K562 (cell line): ENCODE results near the gene ZNF362. TPM values are rescaled to one million over a fixed set of nuclear protein-coding genes. Genes with fewer than 3 reads are reported as not detected.

Experiments
- ATAC-seq: fragments of 200-7000 bp; cut with Tn5 transposase; 3 replicates; pipeline ENCODE4 v1.9.1; 2020; ENCODE audit warnings: moderate library complexity
- BruUV-seq: library from RNA; stranded (reverse); fragments of 400-500 nt; replicated peaks from 2 replicates; lab custom pipeline; 2021; lab: Mats Ljungman, UMichigan
- CTCF ChIA-PET: fragments of 300-600 bp; formaldehyde crosslinking; extraction: SDS; loops from one replicate; lab custom pipeline; 2021; ENCODE audit warnings: low intra/inter-chr PET ratio; lab: Yijun Ruan, JAX
- POLR2A ChIA-PET: fragments of 300-600, 350-650 bp; sonication (Branson Sonifier 250); formaldehyde crosslinking; extraction: SDS; loops from one replicate; lab custom pipeline; 2021; ENCODE audit warnings: antibody characterized with exemption, inconsistent platforms; lab: Yijun Ruan, JAX
- DNase-seq, 4 experiments: peaks; one replicate each; pipeline versions ENCODE4 v3.0.0 to v3.0.0-alpha.2; 2011 to 2018; ENCODE audit warnings: low spot score in 3 of 4, mixed read lengths in 3 of 4; ENCODE audit errors: extremely low read depth in 1 of 4
- FAIRE-seq: peaks from 2 replicates; lab custom pipeline; 2011; peaks lifted over from hg19 to GRCh38; lab: Jason Lieb, UNC
- H2AFZ ChIP-seq: 2 replicates; pipeline ENCODE4 v1.6.0; 2011; ENCODE audit warnings: low read depth, low read length, control low read depth, inconsistent platforms
- H3K27ac ChIP-seq: fragments of 200-600 bp; 3 replicates; pipeline ENCODE4 v1.8.0; 2011; ENCODE audit warnings: low read depth, mild to moderate bottlenecking, control low read depth, inconsistent platforms, low read length, moderate library complexity, mixed read lengths; ENCODE audit errors: extremely low read depth
- H3K27me3 ChIP-seq, 2 experiments: fragments of 300-600 bp in 1 of 2; 2 replicates in 1 of 2; 3 replicates in 1 of 2; pipeline versions ENCODE4 v1.6.0 to v1.8.0; 2011; ENCODE audit warnings: inconsistent platforms in 2 of 2, low read length in 2 of 2, mild to moderate bottlenecking in 1 of 2, mixed read lengths in 1 of 2, moderate library complexity in 1 of 2; ENCODE audit not compliant: control insufficient read depth in 2 of 2, insufficient read depth in 2 of 2
- H3K36me3 ChIP-seq: fragments of 300-600 bp; 3 replicates; pipeline ENCODE4 v1.8.0; 2011; ENCODE audit warnings: mild to moderate bottlenecking, low read length, inconsistent platforms; ENCODE audit not compliant: control insufficient read depth, insufficient read depth
- H3K4me1 ChIP-seq, 2 experiments: fragments of 200-600 bp in 1 of 2; replicated peaks in 1 of 2; 2 replicates in 1 of 2; 3 replicates in 1 of 2; pipeline versions ENCODE4 v1.5.1 to v1.8.0; 2011; ENCODE audit warnings: inconsistent platforms in 2 of 2, low read length in 2 of 2, mild to moderate bottlenecking in 1 of 2, mixed read lengths in 1 of 2, moderate library complexity in 1 of 2; ENCODE audit not compliant: control insufficient read depth in 2 of 2, insufficient read depth in 2 of 2
- H3K4me2 ChIP-seq: 2 replicates; pipeline ENCODE4 v1.6.1; 2011; ENCODE audit warnings: low read length, control low read depth, inconsistent platforms, mixed read lengths; ENCODE audit not compliant: insufficient read depth
- H3K4me3 ChIP-seq: fragments of 200-600 bp; sonication (generic), shearing (Covaris generic); 2 replicates; pipeline ENCODE4 v1.5.1; 2016; ENCODE audit warnings: control low read depth, inconsistent platforms
- H3K79me2 ChIP-seq: fragments of 200-600 bp; 3 replicates; pipeline ENCODE4 v1.8.0; 2011; ENCODE audit warnings: low read length, inconsistent platforms; ENCODE audit not compliant: control insufficient read depth, insufficient read depth
- H3K9ac ChIP-seq, 2 experiments: 2 replicates each; pipeline versions ENCODE4 v1.6.0 to v1.6.1; 2011; ENCODE audit warnings: low read depth in 2 of 2, low read length in 2 of 2, control low read depth in 1 of 2, inconsistent platforms in 1 of 2, mild to moderate bottlenecking in 1 of 2, mixed read lengths in 1 of 2; ENCODE audit not compliant: insufficient read depth in 1 of 2
- H3K9me1 ChIP-seq: one replicate; pipeline ENCODE4 v1.6.0; 2011; ENCODE audit warnings: inconsistent platforms, mild to moderate bottlenecking, low read length, moderate library complexity; ENCODE audit not compliant: control insufficient read depth, insufficient read depth
- H3K9me3 ChIP-seq: replicated peaks from 2 replicates; pipeline ENCODE4 v1.5.1; 2011; ENCODE audit warnings: low read depth, low read length, inconsistent platforms; ENCODE audit not compliant: control insufficient read depth, insufficient read depth
- H4K20me1 ChIP-seq: replicated peaks from 2 replicates; pipeline ENCODE4 v1.6.1; 2011; ENCODE audit warnings: low read length, inconsistent platforms, mixed read lengths; ENCODE audit not compliant: control insufficient read depth, insufficient read depth
- DIDO1 ChIP-seq: fragments of 450-650 bp; IDR thresholded peaks from 2 replicates; pipeline ENCODE4 v1.6.1; 2016; ENCODE audit warnings: low read depth, missing biosample characterization, missing genetic modification characterization
- DNMT1 ChIP-seq: fragments of 450-650 bp; IDR thresholded peaks from 2 replicates; pipeline ENCODE4 v1.6.1; 2016; ENCODE audit warnings: antibody characterized with exemption, mild to moderate bottlenecking
- FOXP4 ChIP-seq: sonication (generic); formaldehyde crosslinking; IDR thresholded peaks from 2 replicates; pipeline ENCODE4 v1.8.0; 2022; ENCODE audit warnings: mild to moderate bottlenecking, missing genetic modification reagents, borderline replicate concordance
- HCFC1 ChIP-seq: IDR thresholded peaks from 2 replicates; pipeline ENCODE4 v1.6.1; 2012; ENCODE audit warnings: low read depth, low read length, improper control_type of control experiment
- HDAC2 ChIP-seq: fragments of 450-650 bp; IDR thresholded peaks from 2 replicates; pipeline ENCODE4 v1.6.1; 2016; ENCODE audit warnings: mild to moderate bottlenecking
- HDAC3 ChIP-seq: fragments of 450-650 bp; IDR thresholded peaks from 2 replicates; pipeline ENCODE4 v1.6.1; 2018; ENCODE audit warnings: borderline replicate concordance, mild to moderate bottlenecking, moderate library complexity; ENCODE audit not compliant: partially characterized antibody
- HEY1 ChIP-seq: fragments of 250-450 bp; sonication (Bioruptor Pico); IDR thresholded peaks from 2 replicates; pipeline ENCODE4 v1.5.0; 2020; ENCODE audit warnings: mild to moderate bottlenecking, moderate library complexity, borderline replicate concordance
- HNRNPL ChIP-seq: fragments of 200-400 bp; formaldehyde crosslinking; IDR thresholded peaks from 2 replicates; pipeline ENCODE4 v1.6.1; 2017; ENCODE audit warnings: low read depth, mild to moderate bottlenecking, low read length
- HNRNPLL ChIP-seq: fragments of 200-400 bp; formaldehyde crosslinking; IDR thresholded peaks from 2 replicates; pipeline ENCODE4 v1.6.1; 2017; ENCODE audit warnings: low read length, low read depth, mild to moderate bottlenecking; ENCODE audit not compliant: poor library complexity, severe bottlenecking
- LCOR ChIP-seq: sonication (generic); formaldehyde crosslinking; IDR thresholded peaks from 2 replicates; pipeline ENCODE4 v1.8.0; 2022; ENCODE audit warnings: mild to moderate bottlenecking, missing genetic modification reagents
- MTF1 ChIP-seq: fragments of 250-450 bp; sonication (Bioruptor Pico); IDR thresholded peaks from 2 replicates; pipeline ENCODE4 v1.9.0; 2021; ENCODE audit warnings: moderate library complexity, mild to moderate bottlenecking, inconsistent platforms, borderline replicate concordance
- NFXL1 ChIP-seq: fragments of 450-650 bp; formaldehyde crosslinking; IDR thresholded peaks from 2 replicates; pipeline ENCODE4 v1.4.0; 2021; ENCODE audit warnings: mild to moderate bottlenecking
- RBM25 ChIP-seq: fragments of 200-400 bp; formaldehyde crosslinking; IDR thresholded peaks from 2 replicates; pipeline ENCODE4 v1.6.1; 2018; ENCODE audit warnings: low read length, low read depth, moderate library complexity; ENCODE audit not compliant: severe bottlenecking
- SIN3A ChIP-seq, 2 experiments: fragments of 150-350 bp in 1 of 2; IDR thresholded peaks; 2 replicates each; pipeline ENCODE4 v1.6.1; 2011 to 2016; ENCODE audit warnings: borderline replicate concordance in 2 of 2, low read depth in 2 of 2, low read length in 2 of 2, mild to moderate bottlenecking in 2 of 2, moderate library complexity in 2 of 2; ENCODE audit not compliant: control insufficient read depth in 1 of 2
- ZBTB2 ChIP-seq: fragments of 450-650 bp; IDR thresholded peaks from 2 replicates; pipeline ENCODE4 v1.6.1; 2016; ENCODE audit warnings: antibody characterized with exemption
- ZNF3 ChIP-seq: fragments of 250-450 bp; sonication (Bioruptor Pico); IDR thresholded peaks from 2 replicates; pipeline ENCODE4 v1.5.0; 2021; ENCODE audit warnings: mild to moderate bottlenecking, moderate library complexity
- WGBS: fragments of 100-300 bp; shearing (Covaris generic); methylation state at CpG from one replicate; pipeline ENCODE4 v1.1.6; 2016; ENCODE audit warnings: low coverage, mixed read lengths; ENCODE audit not compliant: insufficient coverage; ENCODE audit errors: missing lambda C conversion rate; 5-methylcytosine and 5-hydroxymethylcytosine counted together
- in situ Hi-C: fragments of 300-500 bp; cut with MboI; formaldehyde crosslinking; loops from 4 replicates; pipeline ENCODE4 v1.15.0; 2018; ENCODE audit warnings: inconsistent platforms, mixed read lengths
- intact Hi-C: fragments of 100-400 bp; cut with micrococcal nuclease; formaldehyde crosslinking; loops from 2 replicates; pipeline ENCODE4 v1.14.2; 2022
- polyA plus RNA-seq, 8 experiments: library from polyadenylated mRNA; depleted of rRNA in 4 of 8; stranded (reverse) in 5 of 8; unstranded in 3 of 8; fragments of >200 nt; fragmentation: Nextera tagmentation in 2 of 8; fragmentation: Illumina TruSeq in 1 of 8; extraction: Ambion mirVana in 2 of 8; extraction: Trizol in 1 of 8; gene quantifications; 2 replicates each; pipeline versions ENCODE4 v1.2.1 to v1.2.3, GENCODE V29; 2011 to 2014; ENCODE audit warnings: inconsistent platforms in 1 of 8, missing spikeins in 1 of 8
- total RNA-seq, 7 experiments: library from RNA; depleted of rRNA in 6 of 7; stranded (reverse); fragments of >200 nt in 6 of 7; fragmentation: Illumina TruSeq in 2 of 7; extraction: Trizol in 2 of 7; gene quantifications; 2 replicates each; pipeline versions ENCODE4 v1.2.1 to v1.2.3, GENCODE V29; 2011 to 2021; ENCODE audit warnings: low replicate concordance in 1 of 7

Gene ZNF362
- total and polyA plus RNA-seq, 9 of the 15 experiments (the other 6 are each of a cell fraction or from before 2014, with no cell fraction given): 0.01 to 1.1 (median 0.35) TPM; not detected in 1

DNA sequence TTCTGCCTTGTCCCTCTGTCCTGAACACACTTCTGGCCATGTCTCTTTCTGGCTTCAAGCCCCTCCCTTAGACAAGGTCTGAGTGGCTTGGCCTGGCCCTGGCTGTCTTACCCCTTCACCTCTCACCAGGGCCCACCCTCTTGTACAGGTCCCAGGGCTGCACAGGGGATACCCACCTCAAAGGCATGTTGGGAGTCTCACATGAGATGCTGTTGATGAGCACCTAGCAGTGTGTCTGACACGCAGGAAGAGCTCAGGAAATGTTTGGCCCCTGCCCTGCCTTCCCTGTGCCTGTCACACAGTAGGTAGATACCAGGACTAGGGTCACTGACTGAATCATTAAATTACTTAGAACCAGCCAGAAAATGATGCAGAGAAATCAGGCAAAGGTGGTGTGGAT lies 16.6 kb downstream of the ZNF362 start:
- Histone ChIP-seq H3K4me3 (no peak overlapping the region), H3K27ac (no peak overlapping the region), H3K27me3 (peaks cover 4 to 49% of the 10 kb centered on the region in 2 experiments; a peak in 4 of 5 replicates), H3K36me3 (no peaks in the 10 kb centered on the region), H2AFZ (no peak overlapping the region), H4K20me1 (peaks cover 7% of the 10 kb centered on the region; the same call in 1 of the 2 replicates), H3K9me3 (no peaks in the 10 kb centered on the region), H3K9me1 (no peaks in the 10 kb centered on the region), H3K79me2 (no peaks in the 10 kb centered on the region), H3K4me1 (peaks cover 3 to 11% of the 10 kb centered on the region in 2 experiments; a peak in 4 of 5 replicates), H3K4me2 (no peak overlapping the region), H3K9ac (no peak overlapping the region)
- no peak for TF ChIP-seq LCOR
- TF ChIP-seq HCFC1: no peak
- no peak for TF ChIP-seq ZBTB2
- no peak for TF ChIP-seq SIN3A (IDR thresholded peaks at IDR 0.05; ENCODE audit: borderline replicate concordance in 2 of 2, control insufficient read depth in 1 of 2, low read depth in 2 of 2, low read length in 2 of 2)
- no peak for TF ChIP-seq HNRNPL
- no peak for TF ChIP-seq NFXL1 (CRISPR knock-in tag)
- TF ChIP-seq ZNF3 (CRISPR knock-in tag): no peak
- TF ChIP-seq HDAC2: no peak
- no peak for TF ChIP-seq DIDO1
- no peak for TF ChIP-seq HNRNPLL
- TF ChIP-seq RBM25: no peak
- no peak for TF ChIP-seq HEY1 (CRISPR knock-in tag)
- TF ChIP-seq FOXP4 (CRISPR knock-in tag): no peak
- TF ChIP-seq HDAC3: no peak
- no peak for TF ChIP-seq MTF1 (CRISPR knock-in tag)
- TF ChIP-seq DNMT1: no peak
- BruUV-seq: no TSS peak
- no peak for FAIRE-seq
- ChIA-PET POLR2A (no interaction called here), CTCF (no interaction called here)
- 0% methylated on average over 1 of the region's 1 CpG for WGBS
- no peak for DNase-seq
- in situ Hi-C loops: no loop called here
- ATAC-seq: no peak
- intact Hi-C loops: no loop called here
